NCI-H2227 (cell line): ENCODE measurements around the gene SLC4A2.
"Not testable (repeated sequence)": the region's sequence is repeated elsewhere in the genome, so short reads cannot be mapped to it uniquely, and the experiment has no call there.

ENCODE experiments used
- DNase-seq: peaks from one replicate; lab custom pipeline; 2025; ENCODE audit not compliant: unreplicated experiment; lab: John Stamatoyannopoulos, UW

The SLC4A2 gene

DNA sequence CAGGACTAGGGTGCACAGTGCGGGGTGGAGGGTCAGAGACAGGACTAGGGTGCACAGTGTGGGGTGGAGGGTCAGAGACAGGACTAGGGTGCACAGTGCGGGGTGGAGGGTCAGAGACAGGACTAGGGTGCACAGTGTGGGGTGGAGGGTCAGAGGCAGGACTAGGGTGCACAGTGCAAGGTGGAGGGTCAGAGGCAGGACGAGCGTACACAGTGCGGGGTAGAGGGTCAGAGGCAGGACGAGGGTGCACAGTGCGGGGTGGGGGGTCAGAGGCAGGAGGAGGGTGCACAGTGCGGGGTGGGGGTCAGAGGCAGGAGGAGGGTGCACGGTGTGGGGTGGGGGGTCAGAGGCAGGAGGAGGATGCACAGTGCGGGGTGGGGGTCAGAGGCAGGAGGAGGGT lies 15.9 kb upstream of the SLC4A2 start:
- DNase-seq = not testable (repeated sequence)

- DNase-seq = no peak
Measured at GRCh38 chr7:151043959-151044358, 15.4 kb upstream of the SLC4A2 start.

DNA sequence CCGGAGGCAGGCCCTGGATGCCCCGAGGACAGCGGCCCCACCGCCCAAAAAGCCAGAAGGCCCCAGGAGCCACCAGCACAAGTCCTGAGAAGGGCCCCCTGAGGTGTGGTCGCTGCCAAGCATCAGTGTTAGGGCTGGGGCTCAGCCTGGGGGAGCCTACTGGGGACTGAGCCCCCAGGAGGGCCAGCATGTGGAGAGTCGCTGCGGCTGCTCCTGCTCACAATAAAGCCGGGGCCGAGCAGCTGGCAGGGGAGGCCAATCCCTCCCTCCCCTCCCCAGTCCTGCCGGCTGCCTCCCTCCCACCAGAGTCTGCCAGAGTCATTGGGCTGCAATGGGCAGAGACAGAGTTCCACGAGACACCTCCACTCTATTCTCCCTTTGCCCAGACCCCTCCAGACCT lies 14.1 kb upstream of the SLC4A2 start:
- no peak for DNase-seq

DNA sequence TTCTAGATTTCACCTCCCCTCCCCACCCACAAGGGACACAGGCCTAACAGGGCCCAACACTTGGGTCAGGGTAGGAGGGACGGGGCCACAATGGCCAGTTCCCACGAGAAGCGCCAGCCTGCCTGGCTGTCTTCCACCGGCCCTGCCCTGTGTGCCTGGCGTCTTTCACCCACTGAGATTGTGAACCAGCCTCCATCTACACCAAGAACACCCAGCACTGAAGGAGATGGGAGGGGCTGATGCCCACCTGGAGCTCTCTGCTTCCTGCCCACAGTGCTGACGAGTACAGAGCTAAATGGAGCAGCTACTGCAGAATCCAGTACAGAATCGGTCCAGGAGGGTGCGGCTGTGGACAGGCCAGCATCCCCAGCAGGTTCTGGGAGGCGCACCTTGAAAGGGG lies 13.4 kb upstream of the SLC4A2 start:
- no peak for DNase-seq

- peak; percentile 71 for DNase-seq
Measured at GRCh38 chr7:151046603-151047573, 12.5 kb upstream of the SLC4A2 start.

DNA sequence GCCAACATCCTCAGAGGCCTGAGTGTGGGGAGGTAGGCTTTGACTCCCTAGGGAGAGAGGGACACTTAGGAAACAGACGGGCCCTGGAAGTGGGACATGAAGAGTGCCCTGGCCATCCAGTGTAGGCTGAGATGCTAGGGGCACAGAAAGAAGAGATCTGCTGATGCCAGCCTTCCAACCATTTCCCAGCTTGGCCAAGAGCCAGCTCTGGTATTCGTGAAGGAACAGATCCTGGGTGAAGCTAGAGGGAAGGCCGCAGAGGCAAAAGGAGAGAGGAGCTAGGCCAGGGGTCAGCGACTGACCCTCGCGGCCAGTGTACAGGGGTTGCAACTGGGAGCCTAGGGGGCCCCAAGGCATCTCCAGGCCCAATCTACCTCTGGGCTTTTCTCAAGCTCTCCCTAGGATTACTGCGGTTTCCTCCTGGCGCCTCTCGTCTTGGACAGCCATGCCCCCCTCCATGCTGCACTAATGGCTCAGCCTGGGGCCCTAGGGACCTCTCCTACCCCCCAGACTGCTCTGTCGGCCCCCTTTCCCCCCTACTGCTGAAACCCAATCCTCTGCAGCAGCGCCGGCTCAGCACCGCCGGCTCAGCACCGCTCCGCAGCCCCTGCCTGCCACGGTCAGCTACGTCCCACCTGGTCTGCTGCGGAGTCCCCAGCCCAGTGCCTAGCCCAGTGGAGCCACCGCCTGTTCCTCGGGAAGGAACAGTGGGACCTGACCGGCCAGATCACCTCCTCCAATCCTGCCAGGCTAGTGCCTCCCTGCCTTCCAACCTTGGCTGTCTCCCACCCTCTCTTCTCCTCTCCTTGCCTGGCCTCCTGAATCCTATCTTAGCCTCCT lies 11.2 kb upstream of the SLC4A2 start, which contains the start of gene ASIC3:
Gene ASIC3 (plus strand): TSS at position 556 of the 840 bp plus-strand sequence. CDS start 355 bp downstream, outside the sequence.
- DNase-seq = no peak

DNA sequence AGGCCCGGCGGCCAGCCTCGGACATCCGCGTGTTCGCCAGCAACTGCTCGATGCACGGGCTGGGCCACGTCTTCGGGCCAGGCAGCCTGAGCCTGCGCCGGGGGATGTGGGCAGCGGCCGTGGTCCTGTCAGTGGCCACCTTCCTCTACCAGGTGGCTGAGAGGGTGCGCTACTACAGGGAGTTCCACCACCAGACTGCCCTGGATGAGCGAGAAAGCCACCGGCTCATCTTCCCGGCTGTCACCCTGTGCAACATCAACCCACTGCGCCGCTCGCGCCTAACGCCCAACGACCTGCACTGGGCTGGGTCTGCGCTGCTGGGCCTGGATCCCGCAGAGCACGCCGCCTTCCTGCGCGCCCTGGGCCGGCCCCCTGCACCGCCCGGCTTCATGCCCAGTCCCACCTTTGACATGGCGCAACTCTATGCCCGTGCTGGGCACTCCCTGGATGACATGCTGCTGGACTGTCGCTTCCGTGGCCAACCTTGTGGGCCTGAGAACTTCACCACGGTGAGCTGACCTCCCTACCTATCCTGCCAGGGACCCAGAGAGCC lies 10.4 kb upstream of the SLC4A2 start:
- DNase-seq = no peak

DNA sequence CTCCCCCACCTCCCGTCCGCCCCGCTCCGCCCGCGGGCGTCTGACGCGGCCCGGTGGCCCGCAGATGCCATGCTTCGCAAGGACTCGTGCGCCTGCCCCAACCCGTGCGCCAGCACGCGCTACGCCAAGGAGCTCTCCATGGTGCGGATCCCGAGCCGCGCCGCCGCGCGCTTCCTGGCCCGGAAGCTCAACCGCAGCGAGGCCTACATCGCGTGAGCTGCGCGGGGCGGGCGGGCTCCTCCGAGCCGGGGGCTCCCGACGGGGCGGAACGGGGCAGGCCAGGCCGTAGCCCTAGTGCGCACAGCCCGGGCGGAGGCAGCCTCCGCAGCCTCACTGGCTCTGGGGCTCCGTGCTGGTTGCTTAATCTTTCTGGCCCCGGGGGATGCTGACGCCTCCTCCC lies 8.3 kb upstream of the SLC4A2 start:
- DNase-seq = no peak

DNA sequence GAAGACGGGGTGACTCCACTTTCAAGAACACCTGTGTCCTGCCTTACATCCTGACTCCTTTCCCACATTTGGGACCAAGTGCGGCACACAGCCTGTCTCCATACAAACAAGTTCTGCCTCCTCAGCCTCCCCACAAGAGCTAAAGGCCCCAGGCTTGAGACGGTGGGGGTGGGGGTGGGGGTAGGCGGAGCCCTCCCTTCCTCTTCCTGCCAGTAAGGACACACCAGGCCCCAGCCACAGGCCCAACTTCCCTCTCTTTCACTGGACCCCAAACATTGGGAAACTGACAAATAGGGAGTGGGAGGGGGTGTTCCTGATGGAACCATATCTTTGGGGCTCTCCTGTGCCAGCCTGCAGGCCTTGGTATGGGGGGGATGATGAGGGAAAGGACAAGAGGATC lies 6.3 kb upstream of the SLC4A2 start:
- no peak for DNase-seq

DNA sequence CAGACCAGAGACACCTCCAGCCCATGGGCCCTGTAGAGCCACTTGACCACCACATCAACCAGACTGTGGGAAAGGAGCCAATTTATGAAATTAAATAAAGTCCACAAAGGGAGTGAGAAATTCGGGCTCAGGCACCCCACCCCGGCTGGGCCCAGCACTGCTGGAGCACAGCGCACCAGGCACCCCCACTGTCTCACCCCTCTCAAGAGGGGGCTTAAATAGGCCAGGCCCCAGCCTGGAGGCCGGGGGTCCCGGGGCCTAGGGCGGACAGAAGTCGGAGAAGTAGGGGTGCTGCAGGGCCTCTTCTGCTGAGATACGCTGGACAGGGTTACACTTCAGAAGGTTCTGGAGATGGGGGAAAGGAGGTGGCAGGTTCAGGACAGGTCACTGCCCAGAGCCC lies 5.6 kb upstream of the SLC4A2 start:
- no peak for DNase-seq

- no peak for DNase-seq
Measured at GRCh38 chr7:151056283-151056665, 3.1 kb upstream of the SLC4A2 start.

DNA sequence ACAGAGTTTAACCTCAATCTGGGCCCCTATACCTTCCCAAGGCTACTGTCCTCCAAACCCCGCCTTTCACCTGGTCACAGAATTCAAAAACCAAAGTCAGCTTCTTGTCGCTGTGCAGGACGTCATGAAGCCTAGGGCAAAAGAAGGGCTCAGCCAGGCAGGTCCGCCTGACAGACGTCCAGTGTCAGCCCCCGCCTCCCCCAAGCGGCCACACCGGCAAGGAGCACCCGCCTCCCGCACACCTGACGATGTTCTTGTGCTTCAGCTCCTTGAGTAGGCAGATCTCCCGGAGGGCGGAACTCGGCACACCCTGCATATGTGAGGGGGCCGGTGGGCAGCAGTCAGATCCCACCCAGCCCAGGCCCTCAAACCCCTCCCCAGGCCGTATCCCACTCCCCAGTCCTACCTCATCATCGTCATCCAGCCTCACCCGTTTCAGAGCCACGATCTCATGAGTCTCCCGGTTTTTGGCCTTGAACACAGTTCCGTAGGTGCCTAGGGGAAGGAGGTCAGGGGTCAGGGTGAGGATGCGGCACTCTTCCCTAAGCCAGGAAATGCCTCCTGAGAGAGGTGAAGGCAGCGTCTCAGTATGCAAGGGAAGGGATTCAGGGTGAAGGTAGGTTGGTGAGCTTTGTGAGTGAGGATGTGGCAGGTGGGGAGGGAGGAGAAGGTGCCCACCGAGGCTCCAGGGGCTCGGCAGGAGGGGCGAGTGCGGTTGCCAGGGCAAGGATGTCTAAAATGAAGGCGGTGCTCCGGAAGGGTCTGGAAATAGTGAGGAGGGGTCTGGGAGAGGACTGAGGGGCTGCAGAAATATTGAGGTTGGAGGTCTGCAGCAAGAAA lies 2.5 kb upstream of the SLC4A2 start:
- DNase-seq = peak; percentile 62

- DNase-seq = peak; percentile 83
Measured at GRCh38 chr7:151057506-151057988, 1.8 kb upstream of the SLC4A2 start, which contains the start of gene CDK5. Gene CDK5 (minus strand): TSS chr7:151057897. CDS start chr7:151057848, 49 bp downstream.

DNA sequence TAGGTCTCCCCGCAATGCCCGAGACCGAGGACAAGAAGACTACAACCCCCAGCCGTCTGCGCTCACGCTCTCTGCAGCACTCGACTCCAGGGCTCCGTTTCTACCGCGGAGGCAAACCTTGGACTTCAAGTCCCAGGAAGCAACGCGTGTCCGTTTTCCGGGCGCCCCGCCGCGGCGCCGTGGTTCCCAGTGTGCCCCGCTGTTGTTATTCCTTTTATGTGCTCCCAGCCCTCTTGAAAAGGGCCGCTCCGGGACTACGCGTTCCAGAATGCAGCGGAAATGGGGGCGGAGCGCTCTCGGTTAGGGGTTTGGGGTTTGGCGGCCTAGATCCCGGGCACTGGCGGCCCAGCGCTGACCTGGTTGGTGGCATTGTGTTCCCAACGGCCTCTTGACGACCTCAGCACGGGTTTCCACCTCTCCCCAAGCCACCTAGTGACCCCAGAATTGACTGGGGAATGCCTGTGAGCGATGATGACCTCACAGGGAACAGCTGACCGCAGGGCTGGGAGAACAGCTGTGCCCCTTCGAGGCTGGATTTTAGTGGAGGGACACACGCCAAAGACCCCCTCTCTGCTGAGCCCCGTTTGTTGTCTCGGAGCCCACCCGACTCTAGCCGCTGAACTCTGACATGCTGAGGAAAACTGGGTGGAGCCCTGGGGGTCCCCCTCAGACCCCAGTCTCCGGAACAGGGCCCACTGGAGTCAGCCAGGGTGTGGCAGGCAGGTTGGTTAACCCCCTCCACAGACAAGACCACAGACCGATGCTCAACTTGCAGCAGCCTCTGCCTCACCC lies 1.2 kb upstream of the SLC4A2 start:
- peak; percentile 100 for DNase-seq

DNA sequence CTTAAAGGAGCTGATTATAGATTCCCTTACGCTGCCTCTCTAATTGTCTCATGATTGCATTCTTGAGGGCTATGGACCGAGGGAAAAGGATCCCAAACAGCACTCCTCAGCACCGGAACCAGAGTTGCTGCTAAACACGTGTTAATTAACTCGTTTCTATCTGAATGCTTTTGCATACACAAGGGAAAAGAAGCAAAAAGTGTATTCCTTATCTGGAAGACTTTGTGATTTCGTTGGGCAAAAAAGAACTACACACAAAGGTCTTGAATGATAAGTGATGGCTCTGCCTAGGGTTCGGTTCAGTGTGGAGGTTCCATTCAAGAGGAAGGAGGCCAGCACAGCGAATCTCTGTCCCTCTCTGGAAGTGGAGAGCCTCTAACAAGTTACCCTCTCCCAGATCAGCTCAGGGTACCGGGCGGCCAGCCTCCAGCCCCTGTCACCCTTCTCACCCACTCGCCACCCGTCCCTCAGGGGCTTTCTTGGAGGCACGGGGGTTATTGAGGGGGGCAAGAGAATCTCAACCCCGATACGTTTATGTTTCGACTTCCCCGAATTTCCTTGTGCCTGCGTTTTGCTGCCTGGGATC lies 515 bp upstream of the SLC4A2 start:
- DNase-seq = peak; percentile 42

GRCh38 chr7:151060113-151060415 lies 675 bp downstream of the SLC4A2 start:
- no peak for DNase-seq

DNA sequence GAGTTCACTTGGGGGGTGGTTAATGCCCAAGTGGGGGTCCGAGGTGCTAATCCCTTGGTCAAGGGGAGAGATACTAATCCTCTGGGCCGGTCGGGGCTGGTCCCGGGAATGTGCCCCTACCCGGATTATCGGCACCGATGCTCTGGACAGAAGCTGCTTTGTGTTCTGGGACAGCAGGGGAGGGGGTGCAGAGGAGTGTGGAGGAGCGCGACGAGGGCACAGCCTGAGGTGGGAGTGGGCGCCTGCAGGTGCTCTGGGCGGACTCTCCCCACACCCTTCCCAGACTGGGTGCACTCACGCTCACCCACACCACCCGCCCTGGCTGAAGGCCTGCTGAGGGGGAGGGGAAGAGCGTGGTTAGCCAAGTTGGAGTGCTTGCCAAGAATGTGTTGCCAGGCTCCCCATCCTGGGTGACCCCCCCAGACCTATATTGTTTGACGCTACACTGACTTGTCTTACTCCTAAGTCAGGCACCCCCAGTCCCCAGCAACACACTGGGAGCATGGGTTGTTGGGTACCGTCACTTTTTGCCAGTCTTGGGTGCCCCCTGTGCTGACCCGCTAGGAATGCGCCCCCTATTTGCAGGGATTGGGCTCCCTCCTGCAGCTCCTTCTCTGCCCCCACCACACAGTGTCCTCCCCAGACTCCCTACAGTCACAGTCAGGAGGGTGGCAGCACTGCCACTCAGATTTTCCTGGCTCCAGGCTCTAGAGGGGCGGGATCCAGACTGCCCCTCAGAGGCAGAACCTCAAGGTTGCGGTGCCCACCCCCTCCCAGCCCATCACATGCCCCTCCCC lies 1.2 kb downstream of the SLC4A2 start:
- peak; percentile 37 for DNase-seq
